MM.1S (cell line): ENCODE measurements around the gene HSPB1.

Source experiments
- DNase-seq: peaks from one replicate; pipeline ENCODE4 v3.0.0-alpha.2; 2015
- H2AFZ ChIP-seq: fragments of 300-600 bp; sonication (generic); 2 replicates; pipeline ENCODE4 v1.6.0; 2016; ENCODE audit warnings: antibody characterized with exemption, low read length
- H3F3A ChIP-seq: fragments of 300-600 bp; sonication (generic); 2 replicates; pipeline ENCODE4 v1.6.1; 2016; ENCODE audit warnings: mild to moderate bottlenecking, antibody characterized with exemption, low read length, moderate library complexity, mixed read lengths; ENCODE audit not compliant: insufficient read depth
- H3K27ac ChIP-seq: fragments of 300-600 bp; sonication (generic); 2 replicates; pipeline ENCODE4 v1.5.1; 2016; ENCODE audit warnings: mild to moderate bottlenecking, low read length
- H3K27me3 ChIP-seq: fragments of 300-600 bp; sonication (generic); replicated peaks from 2 replicates; pipeline ENCODE4 v1.6.0; 2016; ENCODE audit warnings: low read length; ENCODE audit not compliant: insufficient read depth
- H3K36me3 ChIP-seq: fragments of 300-600 bp; sonication (generic); replicated peaks from 2 replicates; pipeline ENCODE4 v1.6.1; 2016; ENCODE audit warnings: mild to moderate bottlenecking, low read length, mixed read lengths; ENCODE audit not compliant: insufficient read depth
- H3K4me1 ChIP-seq: fragments of 300-600 bp; sonication (generic); 2 replicates; pipeline ENCODE4 v1.6.1; 2016; ENCODE audit warnings: low read length, mixed read lengths
- H3K4me2 ChIP-seq: fragments of 300-600 bp; sonication (generic); 2 replicates; pipeline ENCODE4 v1.6.0; 2016; ENCODE audit warnings: low read depth, low read length
- H3K4me3 ChIP-seq: fragments of 300-600 bp; sonication (generic); 2 replicates; pipeline ENCODE4 v1.5.1; 2016; ENCODE audit warnings: low read length, mixed read lengths
- H3K79me2 ChIP-seq: fragments of 300-600 bp; sonication (generic); 2 replicates; pipeline ENCODE4 v1.6.1; 2016; ENCODE audit warnings: mixed run types, low read length, mixed read lengths
- H3K9ac ChIP-seq: fragments of 300-600 bp; sonication (generic); 2 replicates; pipeline ENCODE4 v1.6.1; 2016; ENCODE audit warnings: low read length, mixed read lengths
- H3K9me2 ChIP-seq: fragments of 300-600 bp; sonication (generic); replicated peaks from 2 replicates; pipeline ENCODE4 v1.6.1; 2016; ENCODE audit warnings: mild to moderate bottlenecking, low read length, mixed read lengths; ENCODE audit not compliant: insufficient read depth
- H3K9me3 ChIP-seq: fragments of 300-600 bp; sonication (generic); replicated peaks from 2 replicates; pipeline ENCODE4 v1.6.1; 2016; ENCODE audit warnings: mild to moderate bottlenecking, low read length, mixed read lengths; ENCODE audit not compliant: insufficient read depth
- H4K20me1 ChIP-seq: fragments of 300-600 bp; sonication (generic); 2 replicates; pipeline ENCODE4 v1.6.1; 2016; ENCODE audit warnings: mild to moderate bottlenecking, low read length, moderate library complexity, mixed read lengths; ENCODE audit not compliant: insufficient read depth
- EZH2 ChIP-seq: fragments of 300-600 bp; sonication (generic); optimal IDR thresholded peaks from 2 replicates; pipeline ENCODE3; 2017; ENCODE audit warnings: low read depth, mild to moderate bottlenecking, antibody characterized with exemption, low read length, mixed read lengths
- EZH2phosphoT487 ChIP-seq: fragments of 300-600 bp; sonication (generic); IDR thresholded peaks from 2 replicates; pipeline ENCODE4 v1.6.1; 2018; ENCODE audit warnings: antibody characterized with exemption, low read length
- TF ChIP-seq, protein P1 (sequence below): fragments of 300-600 bp; sonication (generic); IDR thresholded peaks from 2 replicates; pipeline ENCODE4 v1.5.1; 2016; ENCODE audit warnings: antibody characterized with exemption, low read length, mixed read lengths

HSPB1 gene

GRCh38 chr7:76329479-76329878, 27.0 kb downstream of the HSPB1 start:
- TF ChIP-seq EZH2phosphoT487, result no peak
- TF ChIP-seq EZH2, result no peak
- TF ChIP-seq, protein P1, sequence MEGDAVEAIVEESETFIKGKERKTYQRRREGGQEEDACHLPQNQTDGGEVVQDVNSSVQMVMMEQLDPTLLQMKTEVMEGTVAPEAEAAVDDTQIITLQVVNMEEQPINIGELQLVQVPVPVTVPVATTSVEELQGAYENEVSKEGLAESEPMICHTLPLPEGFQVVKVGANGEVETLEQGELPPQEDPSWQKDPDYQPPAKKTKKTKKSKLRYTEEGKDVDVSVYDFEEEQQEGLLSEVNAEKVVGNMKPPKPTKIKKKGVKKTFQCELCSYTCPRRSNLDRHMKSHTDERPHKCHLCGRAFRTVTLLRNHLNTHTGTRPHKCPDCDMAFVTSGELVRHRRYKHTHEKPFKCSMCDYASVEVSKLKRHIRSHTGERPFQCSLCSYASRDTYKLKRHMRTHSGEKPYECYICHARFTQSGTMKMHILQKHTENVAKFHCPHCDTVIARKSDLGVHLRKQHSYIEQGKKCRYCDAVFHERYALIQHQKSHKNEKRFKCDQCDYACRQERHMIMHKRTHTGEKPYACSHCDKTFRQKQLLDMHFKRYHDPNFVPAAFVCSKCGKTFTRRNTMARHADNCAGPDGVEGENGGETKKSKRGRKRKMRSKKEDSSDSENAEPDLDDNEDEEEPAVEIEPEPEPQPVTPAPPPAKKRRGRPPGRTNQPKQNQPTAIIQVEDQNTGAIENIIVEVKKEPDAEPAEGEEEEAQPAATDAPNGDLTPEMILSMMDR, result no peak
- Histone ChIP-seq H2AFZ (no peak overlapping the region), H3K27me3 (no peaks in the 10 kb centered on the region), H3K9me2 (no peaks in the 10 kb centered on the region), H3K4me3 (no peak overlapping the region), H3K27ac (no peak overlapping the region), H3K9me3 (no peaks in the 10 kb centered on the region), H4K20me1 (peaks cover 32% of the 10 kb centered on the region), H3K36me3 (peaks cover 12% of the 10 kb centered on the region; the same call in 1 of the 2 replicates), H3K4me1 (no peaks in the 10 kb centered on the region), H3K79me2 (peaks cover 95% of the 10 kb centered on the region), H3K4me2 (no peak overlapping the region), H3F3A (no peaks in the 10 kb centered on the region), H3K9ac (no peak overlapping the region)
- DNase-seq, result no peak

DNA sequence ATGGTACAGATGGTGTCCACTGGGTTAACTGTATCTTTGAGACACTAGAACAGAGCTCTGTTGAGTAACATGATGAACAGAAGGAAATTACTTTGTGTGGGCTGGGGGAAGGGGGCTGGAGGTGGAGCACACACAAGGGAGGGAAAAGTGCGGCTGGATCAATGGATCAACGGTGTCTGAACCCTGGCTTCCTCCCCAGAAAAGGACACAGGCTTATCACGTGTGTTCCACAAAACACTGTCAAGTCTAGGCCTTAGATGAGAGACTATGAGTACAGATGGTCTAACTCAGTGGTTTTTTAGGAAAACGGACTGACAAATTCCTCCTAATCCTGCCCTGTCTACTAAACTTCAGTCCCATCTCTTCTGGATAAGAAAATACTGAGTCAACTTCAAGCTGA, 27.8 kb downstream of the HSPB1 start:
- Histone ChIP-seq H3K9ac (no peak overlapping the region), H3K4me1 (no peaks in the 10 kb centered on the region), H3K27me3 (no peaks in the 10 kb centered on the region), H3F3A (no peaks in the 10 kb centered on the region), H3K27ac (no peak overlapping the region), H3K4me2 (no peak overlapping the region), H4K20me1 (peaks cover 34% of the 10 kb centered on the region), H2AFZ (no peak overlapping the region), H3K4me3 (no peak overlapping the region), H3K79me2 (peaks cover 95% of the 10 kb centered on the region), H3K9me3 (no peaks in the 10 kb centered on the region), H3K36me3 (peaks cover 12% of the 10 kb centered on the region; the same call in 1 of the 2 replicates), H3K9me2 (no peaks in the 10 kb centered on the region)
- TF ChIP-seq EZH2, result no peak
- TF ChIP-seq EZH2phosphoT487, result no peak
- TF ChIP-seq, protein P1, result no peak
- no peak for DNase-seq

DNA sequence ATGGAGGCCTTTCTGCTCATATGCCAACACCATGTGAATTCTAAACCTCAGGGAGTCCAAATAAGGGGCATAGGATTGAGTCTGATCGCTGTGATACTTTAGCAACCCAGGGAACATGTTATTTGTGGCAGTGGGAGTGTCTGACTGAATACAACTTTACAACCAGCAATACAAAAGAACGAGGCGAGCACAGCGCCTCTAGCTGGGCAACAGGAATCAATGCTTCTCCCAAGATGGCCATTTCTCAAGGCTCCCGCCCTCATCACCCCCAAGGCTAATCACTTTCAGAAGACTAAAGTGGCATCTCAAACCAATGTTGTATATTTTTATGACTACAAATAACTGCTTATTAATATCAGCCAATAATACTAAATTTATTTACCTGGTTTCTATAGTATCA, 28.2 kb downstream of the HSPB1 start:
- Histone ChIP-seq H3K27ac (no peak overlapping the region), H3K27me3 (no peaks in the 10 kb centered on the region), H3K9me2 (no peaks in the 10 kb centered on the region), H3K79me2 (peaks cover 95% of the 10 kb centered on the region), H4K20me1 (peaks cover 38% of the 10 kb centered on the region), H2AFZ (no peak overlapping the region), H3K4me2 (no peak overlapping the region), H3K4me3 (no peak overlapping the region), H3K9me3 (no peaks in the 10 kb centered on the region), H3F3A (no peaks in the 10 kb centered on the region), H3K36me3 (peaks cover 12% of the 10 kb centered on the region; the same call in 1 of the 2 replicates), H3K4me1 (no peaks in the 10 kb centered on the region), H3K9ac (no peak overlapping the region)
- DNase-seq, result no peak
- TF ChIP-seq EZH2phosphoT487, result no peak
- TF ChIP-seq, protein P1, result no peak
- TF ChIP-seq EZH2, result no peak
